Cardiac muscle cell (in vitro differentiated cells and primary cell): ENCODE measurements around the gene ERG. TPM values are rescaled to one million over a fixed set of nuclear protein-coding genes. Genes with fewer than 3 reads are reported as not detected.

Experiments used
- DNase-seq, 2 donors: peaks; one replicate each; pipeline versions ENCODE4 v3.0.0 to v3.0.0-alpha.2; 2010 to 2017; ENCODE audit warnings: low read depth in 1 of 2, low spot score in 1 of 2
- H3K27ac ChIP-seq: fragments of 200-600 bp; sonication (generic); 2 replicates; pipeline ENCODE4 v1.5.1; 2016
- H3K27me3 ChIP-seq: fragments of 200-600 bp; sonication (generic); 2 replicates; pipeline ENCODE4 v1.6.0; 2016; ENCODE audit warnings: control low read depth
- H3K36me3 ChIP-seq: fragments of 200-600 bp; sonication (generic); 2 replicates; pipeline ENCODE4 v1.5.1; 2016; ENCODE audit warnings: control low read depth
- H3K4me1 ChIP-seq: fragments of 200-600 bp; sonication (generic); 2 replicates; pipeline ENCODE4 v1.8.1; 2017; ENCODE audit warnings: low read depth, mild to moderate bottlenecking, mixed run types
- H3K4me3 ChIP-seq: fragments of 200-600 bp; sonication (generic); 2 replicates; pipeline ENCODE4 v1.5.1; 2016; ENCODE audit warnings: mild to moderate bottlenecking
- H3K9me3 ChIP-seq: fragments of 200-600 bp; sonication (generic); 2 replicates; pipeline ENCODE4 v1.5.1; 2017; ENCODE audit warnings: low read depth, mild to moderate bottlenecking, control low read depth
- CTCF ChIP-seq: IDR thresholded peaks from 2 replicates; pipeline ENCODE4 v1.5.1; 2012; ENCODE audit warnings: low read depth, mild to moderate bottlenecking, low read length
- polyA plus RNA-seq: library from polyadenylated mRNA; unstranded; fragments of >200 nt; fragmentation: Nextera tagmentation; extraction: Ambion mirVana; gene quantifications from 2 replicates; pipeline ENCODE4 v1.2.1, GENCODE V29; 2016
- total RNA-seq: library from RNA; depleted of rRNA; stranded (reverse); fragments of >200 nt; gene quantifications from 2 replicates; pipeline ENCODE4 v1.2.3, GENCODE V29; 2016

Gene ERG
- total and polyA plus RNA-seq, 2 experiments from 2014 or later: 1.5 TPM; not detected in 1

DNA sequence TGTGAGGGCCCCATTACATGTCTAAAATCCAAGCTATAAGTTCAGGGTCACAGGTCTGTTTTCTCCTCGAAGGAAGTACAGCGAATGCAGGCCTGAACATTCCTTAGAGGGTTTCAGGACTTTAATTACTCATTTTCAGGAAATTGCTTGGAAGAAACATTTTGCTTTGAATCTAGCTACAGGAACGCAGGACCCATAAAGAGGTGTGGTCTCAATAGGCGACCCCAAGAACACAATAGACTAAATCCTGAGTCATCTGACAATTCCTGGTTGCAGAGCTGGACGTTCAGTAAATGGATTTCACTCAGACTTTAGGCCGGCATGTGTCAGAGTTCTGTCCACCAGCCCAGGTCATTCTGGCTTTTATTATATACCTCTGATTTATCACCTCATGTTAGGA, 1.0 kb upstream of the ERG start:
- H3K36me3 ChIP-seq: no peaks in the 10 kb centered on the region
- no peaks in the 10 kb centered on the region for H3K4me1 ChIP-seq
- DNase-seq: no peak
- H3K9me3 ChIP-seq: no peaks in the 10 kb centered on the region
- no peak for TF ChIP-seq CTCF
- no peaks in the 10 kb centered on the region for H3K27me3 ChIP-seq
- H3K27ac ChIP-seq: no peak overlapping the region
- no peak overlapping the region for H3K4me3 ChIP-seq

- H3K27ac ChIP-seq: no peak overlapping the region
- no peak overlapping the region for H3K4me3 ChIP-seq
- H3K27me3 ChIP-seq: no peaks in the 10 kb centered on the region
- no peaks in the 10 kb centered on the region for H3K36me3 ChIP-seq
- no peak for DNase-seq
- peaks cover under 1% of the 10 kb centered on the region for H3K4me1 ChIP-seq
- no peak for TF ChIP-seq CTCF
- no peaks in the 10 kb centered on the region for H3K9me3 ChIP-seq
Measured at GRCh38 chr21:38496224-38496623, 2.1 kb downstream of the ERG start.

DNA sequence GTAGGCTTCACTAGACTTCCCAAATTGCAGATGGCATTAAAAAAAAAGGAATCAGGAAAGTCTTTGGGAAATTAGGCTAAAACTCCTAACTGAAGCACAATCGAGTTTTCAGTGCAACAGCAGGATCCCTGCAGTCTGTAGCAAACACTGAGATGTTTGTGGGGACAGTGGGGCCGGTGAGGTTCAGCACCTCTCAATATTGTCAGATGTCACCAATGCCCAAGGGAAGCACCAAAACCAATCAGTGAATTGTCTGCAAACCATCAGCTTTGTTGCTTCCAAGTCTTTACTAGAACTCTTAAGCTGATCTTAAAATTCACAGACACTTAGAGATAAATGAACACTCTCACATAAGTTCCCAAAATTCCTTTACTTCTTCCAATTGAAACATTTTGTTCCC, 2.6 kb downstream of the ERG start:
- peaks cover 6% of the 10 kb centered on the region for H3K4me1 ChIP-seq
- no peak overlapping the region for H3K27ac ChIP-seq
- TF ChIP-seq CTCF: no peak
- H3K36me3 ChIP-seq: no peaks in the 10 kb centered on the region
- no peaks in the 10 kb centered on the region for H3K9me3 ChIP-seq
- H3K27me3 ChIP-seq: no peaks in the 10 kb centered on the region
- no peak for DNase-seq
- no peak overlapping the region for H3K4me3 ChIP-seq

GRCh38 chr21:38495242-38495641, 3.0 kb downstream of the ERG start:
- H3K27me3 ChIP-seq: no peaks in the 10 kb centered on the region
- H3K9me3 ChIP-seq: no peaks in the 10 kb centered on the region
- H3K4me1 ChIP-seq: peaks cover 6% of the 10 kb centered on the region
- H3K4me3 ChIP-seq: no peak overlapping the region
- no peak overlapping the region for H3K27ac ChIP-seq
- TF ChIP-seq CTCF: no peak
- H3K36me3 ChIP-seq: no peaks in the 10 kb centered on the region
- DNase-seq: no peak

- Histone ChIP-seq H3K9me3 (no peaks in the 10 kb centered on the region), H3K36me3 (no peaks in the 10 kb centered on the region), H3K4me1 (peaks cover 6% of the 10 kb centered on the region), H3K27ac (no peak overlapping the region), H3K4me3 (no peak overlapping the region), H3K27me3 (no peaks in the 10 kb centered on the region)
- no peak for TF ChIP-seq CTCF
- DNase-seq: no peak
Measured at GRCh38 chr21:38494703-38495102, 3.6 kb downstream of the ERG start.

DNA sequence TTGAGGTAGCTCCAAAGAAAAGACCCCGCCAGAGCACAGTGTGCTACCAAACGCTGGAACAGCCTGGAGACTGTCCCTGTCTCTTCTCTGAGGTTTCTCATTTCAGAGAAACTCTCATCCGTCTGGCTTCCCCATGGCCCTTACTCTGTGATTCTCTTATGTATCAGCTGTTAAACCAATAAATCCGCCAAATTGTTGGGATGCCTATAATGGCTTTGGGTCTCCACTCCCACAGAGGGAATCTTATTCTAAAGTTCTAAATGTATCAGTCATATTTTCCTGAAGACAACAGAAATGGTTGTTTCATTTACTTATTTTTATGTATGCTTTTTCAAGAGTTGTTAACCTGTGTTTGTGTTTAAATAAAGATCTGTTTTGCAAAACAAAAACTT, 4.0 kb downstream of the ERG start:
- H3K36me3 ChIP-seq: no peaks in the 10 kb centered on the region
- no peak overlapping the region for H3K4me3 ChIP-seq
- DNase-seq: no peak
- H3K4me1 ChIP-seq: peaks cover 6% of the 10 kb centered on the region
- TF ChIP-seq CTCF: no peak
- no peak overlapping the region for H3K27ac ChIP-seq
- H3K27me3 ChIP-seq: no peaks in the 10 kb centered on the region
- no peaks in the 10 kb centered on the region for H3K9me3 ChIP-seq
